Measurements from ENCODE around the gene PTPN6.

PTPN6 gene

DNA sequence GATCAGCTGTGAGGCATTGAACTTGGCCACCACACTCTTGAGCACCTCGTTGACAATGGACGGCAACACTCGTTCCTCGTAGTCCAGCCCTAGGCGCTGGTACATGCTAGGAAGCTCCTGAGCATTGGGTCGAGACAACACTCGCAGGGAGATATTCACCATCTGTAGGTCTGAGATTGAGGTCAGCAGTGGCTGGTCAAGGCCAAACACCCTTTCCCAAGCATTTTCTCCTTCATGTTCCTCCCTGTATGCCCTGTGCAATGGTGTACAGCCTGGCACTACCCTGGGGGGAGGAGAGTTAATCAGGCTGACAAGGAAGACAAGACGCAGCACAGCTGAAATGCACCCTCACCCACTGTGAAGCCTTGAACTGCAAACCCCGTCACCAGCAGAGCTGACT lies 17.3 kb downstream of the PTPN6 start:
- TF ChIP-seq GATA1 (IDR thresholded peaks at IDR 0.05; ENCODE audit: low read depth, low read length) (no peak), POLR2A (IDR thresholded peaks at IDR 0.05; ENCODE audit: low read length) (no peak)
- DNase-seq, result no peak

DNA sequence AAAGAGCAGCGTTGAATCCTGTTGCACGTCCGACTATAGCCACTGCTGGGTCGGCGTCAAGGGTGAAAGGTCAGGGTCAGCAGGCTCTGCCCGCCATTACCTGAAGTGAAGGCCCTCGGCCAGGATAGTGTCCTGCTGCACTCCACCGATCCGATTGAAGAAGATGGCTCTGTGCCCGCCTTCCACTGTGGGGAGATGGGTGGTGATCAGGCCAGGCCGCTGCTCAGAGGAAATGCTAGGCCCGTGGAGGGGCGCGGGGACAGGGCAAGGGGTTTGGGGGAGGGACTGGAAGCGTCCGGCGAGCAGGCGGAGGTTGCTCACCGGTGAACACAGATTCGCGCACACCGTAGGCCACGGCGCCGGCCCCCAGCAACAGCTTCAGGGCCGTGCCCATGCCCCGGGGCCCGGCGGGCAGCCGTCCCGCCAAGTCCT lies 19.0 kb downstream of the PTPN6 start:
- peak in 1 of 2 experiments; percentile 74 for DNase-seq
- TF ChIP-seq POLR2A (IDR thresholded peaks at IDR 0.05; ENCODE audit: low read length) (no peak), GATA1 (IDR thresholded peaks at IDR 0.05; ENCODE audit: low read depth, low read length) (no peak)

DNA sequence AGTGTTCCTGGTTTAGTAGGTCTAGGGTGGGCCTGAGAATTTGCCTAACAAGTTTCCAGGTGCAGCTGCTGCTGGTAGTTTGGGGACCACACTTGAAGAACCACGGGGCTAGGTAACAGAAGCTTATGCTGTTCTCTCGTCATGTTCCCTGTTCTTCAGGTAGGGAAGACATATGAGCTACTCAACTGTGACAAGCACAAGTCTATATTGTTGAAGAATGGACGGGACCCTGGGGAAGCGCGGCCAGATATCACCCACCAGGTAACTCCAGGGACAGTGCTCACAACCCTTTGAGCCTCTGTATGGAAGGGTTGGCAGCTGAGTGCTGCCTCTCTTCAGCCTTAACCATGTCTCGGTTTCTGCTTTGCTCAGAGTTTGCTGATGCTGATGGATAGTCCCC lies 23.0 kb downstream of the PTPN6 start:
- no peak for TF ChIP-seq GATA1 (IDR thresholded peaks at IDR 0.05; ENCODE audit: low read depth, low read length)
- no peak for TF ChIP-seq POLR2A (IDR thresholded peaks at IDR 0.05; ENCODE audit: low read length)
- no peak for DNase-seq

DNA sequence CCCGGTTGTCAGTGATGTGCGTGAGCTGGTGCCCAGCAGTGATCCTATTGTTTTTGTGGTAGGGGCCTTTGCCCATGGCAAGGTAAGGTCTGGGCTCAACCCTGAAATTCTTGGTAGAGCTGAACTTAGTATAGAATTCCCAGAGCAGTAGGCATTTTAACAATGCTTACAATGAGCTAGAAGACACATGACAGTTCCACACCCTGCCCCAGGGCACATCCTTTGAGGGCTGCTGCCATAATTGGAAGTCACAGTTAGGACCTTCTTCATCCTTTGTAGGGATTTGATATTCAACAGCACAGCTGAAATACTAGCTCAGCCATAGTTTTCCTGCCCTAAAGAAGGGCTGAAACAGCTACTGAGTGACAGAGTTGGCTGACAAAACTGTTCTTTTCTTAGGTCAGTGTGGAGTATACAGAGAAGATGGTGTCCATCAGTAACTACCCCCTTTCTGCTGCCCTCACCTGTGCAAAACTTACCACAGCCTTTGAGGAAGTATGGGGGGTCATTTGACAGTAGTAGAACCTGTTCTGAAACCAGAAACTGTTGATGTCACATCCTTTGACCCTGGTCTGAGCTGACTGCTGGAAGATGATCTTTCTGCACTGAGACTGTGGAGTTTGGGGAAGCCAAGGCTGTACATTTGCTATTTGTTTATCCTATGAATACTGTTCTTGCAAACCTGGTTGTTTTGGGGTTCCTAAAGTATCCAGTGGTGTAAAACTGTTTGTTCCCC lies 24.3 kb downstream of the PTPN6 start:
- TF ChIP-seq GATA1 (IDR thresholded peaks at IDR 0.05; ENCODE audit: low read depth, low read length) (no peak), POLR2A (IDR thresholded peaks at IDR 0.05; ENCODE audit: low read length) (peak; percentile 26)
- no peak for DNase-seq

DNA sequence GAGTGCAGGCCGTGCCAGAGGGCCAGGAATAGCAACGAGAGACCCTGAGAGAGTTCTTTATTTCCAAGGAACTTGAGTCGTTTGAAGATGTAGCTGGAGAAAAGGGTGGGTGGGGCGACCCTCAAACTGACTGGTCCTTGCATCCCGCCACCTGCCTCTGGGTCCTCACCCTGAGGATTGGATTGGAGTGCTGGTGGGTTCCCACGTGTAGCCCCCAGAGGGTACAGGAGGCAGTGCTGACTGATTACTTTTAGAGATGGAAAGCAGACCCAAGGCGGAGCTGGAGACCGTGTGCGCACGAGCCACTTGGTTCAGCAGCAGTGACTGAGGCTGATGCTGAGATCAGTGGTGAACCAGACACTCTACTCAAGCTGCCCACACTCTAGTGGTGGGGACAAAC lies 26.5 kb downstream of the PTPN6 start:
- no peak for DNase-seq
- TF ChIP-seq POLR2A (IDR thresholded peaks at IDR 0.05; ENCODE audit: low read length) (no peak), GATA1 (IDR thresholded peaks at IDR 0.05; ENCODE audit: low read depth, low read length) (no peak)

DNA sequence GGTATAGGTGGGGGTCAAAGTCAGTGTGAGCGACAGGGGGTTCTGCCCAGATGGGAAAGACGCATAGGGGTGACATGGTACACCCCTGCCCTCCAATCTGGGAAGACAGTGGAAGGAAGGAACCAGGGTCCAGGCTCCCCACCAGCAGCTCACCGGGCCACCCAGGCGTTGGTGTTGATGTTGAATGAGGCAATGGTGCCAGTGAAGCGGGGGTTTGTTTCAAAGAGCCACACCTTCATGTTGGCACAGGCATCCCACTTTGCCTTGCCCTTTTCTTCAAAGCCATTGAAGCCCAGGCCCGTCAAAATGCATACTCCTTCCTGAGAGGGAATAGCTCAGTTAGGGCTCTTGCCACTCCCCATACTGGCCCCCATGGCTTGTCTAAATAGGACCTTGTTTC lies 27.0 kb downstream of the PTPN6 start:
- no peak for TF ChIP-seq GATA1 (IDR thresholded peaks at IDR 0.05; ENCODE audit: low read depth, low read length)
- TF ChIP-seq POLR2A (IDR thresholded peaks at IDR 0.05; ENCODE audit: low read length), result no peak
- DNase-seq, result no peak

DNA sequence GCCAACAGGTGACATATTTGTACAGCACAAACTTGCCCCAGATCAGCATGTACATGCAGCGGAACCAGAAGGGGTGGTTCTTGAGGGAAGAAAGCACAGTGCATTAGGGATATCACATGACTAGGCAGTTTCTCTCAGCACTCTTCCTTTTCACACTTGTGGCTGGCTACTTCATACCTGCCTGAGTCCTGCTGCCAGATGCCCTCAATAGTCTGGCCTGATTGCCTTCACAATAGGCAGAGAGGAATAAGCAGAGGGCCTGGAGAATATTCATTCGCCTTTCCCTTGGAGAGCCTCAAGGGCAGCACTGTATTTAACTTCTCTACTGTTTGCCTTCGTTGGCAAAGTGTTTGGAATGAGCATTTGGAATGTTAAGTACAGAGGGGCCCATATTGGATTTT lies 27.5 kb downstream of the PTPN6 start:
- DNase-seq, result peak in 1 of 2 experiments; percentile 18
- TF ChIP-seq GATA1 (IDR thresholded peaks at IDR 0.05; ENCODE audit: low read depth, low read length), result no peak

DNA sequence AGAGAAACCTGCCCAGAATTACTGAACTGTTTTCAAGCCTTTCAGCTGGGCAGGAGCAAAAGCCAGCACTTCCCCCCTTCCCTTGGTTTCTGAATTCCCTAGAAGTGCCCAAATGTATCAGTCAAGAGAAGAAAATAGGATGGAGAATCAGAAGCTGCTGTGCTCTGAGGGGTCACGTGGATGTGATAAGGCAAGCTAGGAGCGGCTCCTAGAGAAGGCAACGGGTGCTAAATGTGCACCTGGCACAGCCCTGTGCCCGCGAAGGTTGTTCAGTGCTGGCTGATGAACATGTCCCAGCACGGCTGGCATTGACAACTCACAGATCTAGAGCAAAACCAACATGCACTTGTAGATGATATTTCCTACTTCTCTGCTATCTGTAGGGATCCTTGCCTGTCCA lies 27.9 kb downstream of the PTPN6 start:
- no peak for DNase-seq
- no peak for TF ChIP-seq POLR2A (IDR thresholded peaks at IDR 0.05; ENCODE audit: low read length)
- no peak for TF ChIP-seq GATA1 (IDR thresholded peaks at IDR 0.05; ENCODE audit: low read depth, low read length)

DNA sequence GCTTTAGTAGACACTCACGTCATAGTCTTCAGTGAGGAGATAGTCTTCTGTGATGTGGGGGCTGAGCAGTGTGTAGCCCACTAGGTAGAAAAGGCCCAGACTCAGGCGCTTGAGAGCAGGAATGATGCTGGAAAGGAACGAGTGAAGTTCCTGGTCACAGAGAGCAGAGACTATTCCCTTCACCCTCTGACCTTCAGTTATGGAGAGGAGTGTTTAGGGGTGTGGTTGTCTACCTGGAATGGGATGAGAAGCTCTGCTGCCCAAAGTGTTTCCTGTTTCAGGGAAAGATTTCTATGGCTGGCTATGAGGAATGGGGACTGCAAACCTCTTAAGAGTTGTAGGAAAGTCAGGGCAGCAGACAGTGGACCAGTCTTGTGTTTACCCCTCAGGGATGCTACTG lies 28.3 kb downstream of the PTPN6 start:
- TF ChIP-seq GATA1 (IDR thresholded peaks at IDR 0.05; ENCODE audit: low read depth, low read length) (no peak), POLR2A (IDR thresholded peaks at IDR 0.05; ENCODE audit: low read length) (no peak)

DNA sequence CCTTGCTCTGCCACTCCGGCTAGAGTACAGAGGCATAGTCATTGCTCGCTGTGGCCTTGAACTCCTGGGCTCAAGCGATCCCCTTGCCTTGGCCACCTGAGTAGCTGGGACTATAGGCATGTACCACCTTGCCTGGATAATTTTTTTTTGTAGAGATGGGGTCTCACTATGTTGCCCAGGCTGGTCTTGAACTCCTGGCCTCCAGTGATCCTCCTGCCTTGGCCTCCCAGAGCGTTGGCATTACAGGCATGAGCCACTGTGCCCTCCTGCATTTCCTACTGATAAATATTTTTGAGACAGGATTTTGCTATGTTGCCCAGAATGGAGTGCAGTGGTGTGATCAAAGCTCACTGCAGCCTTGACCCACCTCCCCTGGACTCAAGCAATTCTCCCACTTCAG lies 28.9 kb downstream of the PTPN6 start:
- TF ChIP-seq POLR2A (IDR thresholded peaks at IDR 0.05; ENCODE audit: low read length), result no peak
- no peak for DNase-seq

More for the DNA sequence above, 28.3 kb downstream of the PTPN6 start:
- DNase-seq, result no peak

DNA sequence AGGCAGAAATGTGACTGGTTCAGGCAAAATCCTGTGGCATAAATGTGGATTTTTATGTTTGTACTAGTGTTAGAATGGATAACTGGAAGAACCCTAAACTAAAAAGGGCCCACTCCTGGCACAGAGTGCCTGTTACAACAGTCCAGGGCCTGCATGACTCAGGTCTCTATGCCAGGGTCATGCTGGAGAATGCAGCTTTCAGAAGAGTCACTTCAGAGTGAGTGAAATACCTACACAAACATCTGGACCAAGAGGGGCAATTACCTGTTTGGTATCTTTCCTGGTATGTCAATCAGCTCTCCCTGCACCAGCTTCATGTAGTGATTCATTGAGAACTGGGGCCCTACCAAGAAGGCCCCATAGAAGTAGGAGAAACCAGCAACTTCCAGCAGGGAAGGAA lies 29.6 kb downstream of the PTPN6 start:
- no peak for DNase-seq

DNA sequence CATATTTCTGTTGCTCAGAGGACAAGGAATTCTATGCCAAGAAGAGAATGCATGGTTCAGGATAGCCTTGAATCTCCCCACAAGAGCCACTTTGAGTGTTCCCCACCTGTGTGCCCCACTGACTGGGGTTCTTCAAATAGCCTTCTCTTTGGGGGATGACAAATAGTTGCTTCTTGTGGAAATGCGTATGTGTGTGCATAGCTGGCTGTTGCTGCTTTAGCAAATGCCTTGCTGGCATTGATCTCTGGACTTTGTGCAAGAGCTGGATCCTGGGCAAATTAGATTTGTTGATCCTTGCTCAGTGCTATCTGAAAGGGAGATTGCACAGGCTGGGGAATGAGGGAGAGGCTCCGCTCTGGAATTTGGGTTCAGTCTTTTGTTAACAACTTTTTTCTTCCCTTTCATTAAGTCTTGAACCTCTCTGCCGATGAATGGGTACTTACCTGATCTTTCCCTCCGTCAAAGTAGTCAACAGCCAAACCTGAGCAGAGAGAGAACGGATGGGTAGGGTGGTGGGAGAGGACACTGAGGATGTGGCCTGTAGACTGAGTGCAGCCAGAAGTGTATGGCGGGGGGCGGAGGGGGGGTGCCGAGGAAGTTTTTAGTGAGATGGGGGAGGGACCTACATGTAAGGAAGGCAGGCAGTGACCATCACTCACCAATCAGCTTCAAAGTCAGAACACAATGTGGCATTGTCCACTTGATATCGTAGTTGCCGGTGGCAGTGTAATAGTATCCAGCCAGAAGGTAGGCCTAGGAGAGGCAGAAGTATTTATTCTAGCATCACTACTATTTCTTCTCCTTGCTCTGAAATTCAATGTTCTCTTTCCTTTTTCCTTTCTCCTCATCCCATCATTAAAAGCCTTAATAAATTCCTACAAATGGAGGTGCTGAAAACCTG lies 30.2 kb downstream of the PTPN6 start:
- TF ChIP-seq GATA1 (IDR thresholded peaks at IDR 0.05; ENCODE audit: low read depth, low read length) (no peak), POLR2A (IDR thresholded peaks at IDR 0.05; ENCODE audit: low read length) (no peak)

More for the DNA sequence above, 29.6 kb downstream of the PTPN6 start:
- no peak for TF ChIP-seq POLR2A (IDR thresholded peaks at IDR 0.05; ENCODE audit: low read length)
- TF ChIP-seq GATA1 (IDR thresholded peaks at IDR 0.05; ENCODE audit: low read depth, low read length), result no peak

DNA sequence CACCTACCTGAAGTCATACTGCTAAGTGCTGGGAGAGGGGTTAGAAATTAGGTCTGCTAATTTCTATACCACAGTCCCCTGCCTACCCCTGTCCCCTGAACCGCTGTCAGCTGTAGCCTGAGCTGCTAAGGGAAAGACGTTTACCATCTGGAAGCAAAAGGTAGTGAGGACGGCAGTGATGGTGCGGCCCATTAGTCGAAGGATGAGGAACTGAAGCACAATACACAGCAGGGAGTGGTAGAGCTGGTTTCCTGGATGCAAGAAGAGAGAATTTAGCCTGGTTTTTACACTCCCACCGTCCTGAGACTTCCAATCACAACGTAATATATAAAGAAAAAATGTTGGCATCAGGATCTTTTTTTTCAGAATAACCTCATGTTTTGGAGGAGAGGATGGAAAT lies 31.4 kb downstream of the PTPN6 start:
- no peak for DNase-seq
- no peak for TF ChIP-seq POLR2A (IDR thresholded peaks at IDR 0.05; ENCODE audit: low read length)
- TF ChIP-seq GATA1 (IDR thresholded peaks at IDR 0.05; ENCODE audit: low read depth, low read length), result no peak

More for the DNA sequence above, 30.2 kb downstream of the PTPN6 start:
- no peak for DNase-seq

DNA sequence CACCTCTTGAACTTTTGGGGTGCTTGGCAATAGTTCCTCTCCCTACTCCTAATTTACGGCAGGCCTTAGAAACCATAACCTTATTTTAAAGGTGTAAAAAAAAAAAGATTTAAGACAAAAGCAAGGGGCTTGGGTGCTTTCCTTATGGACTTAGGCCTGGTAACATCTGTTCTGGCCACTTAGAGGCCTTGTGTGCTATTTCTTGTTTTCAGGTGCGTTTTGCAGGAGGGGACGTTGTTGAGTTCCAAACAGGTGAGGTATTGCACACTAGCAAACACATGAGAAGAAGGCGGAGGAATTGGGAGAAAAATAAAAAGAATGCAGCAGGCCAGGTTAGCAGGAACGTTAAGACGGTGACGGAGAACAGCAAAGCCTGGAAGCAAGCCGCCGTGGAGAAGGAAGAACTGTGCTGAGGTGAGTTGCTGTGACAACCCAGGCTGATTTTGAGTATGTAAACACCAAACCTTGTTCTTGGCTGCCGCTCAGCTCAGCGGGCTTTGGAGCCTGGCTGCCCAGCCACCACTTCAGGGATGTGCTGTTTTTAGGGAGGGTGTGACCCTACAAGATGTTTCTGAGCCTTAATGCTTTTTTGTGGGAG lies 36.9 kb downstream of the PTPN6 start:
- TF ChIP-seq GATA1 (IDR thresholded peaks at IDR 0.05; ENCODE audit: low read depth, low read length) (no peak), POLR2A (IDR thresholded peaks at IDR 0.05; ENCODE audit: low read length) (no peak)
- no peak for DNase-seq

Data from erythroblast (primary cell).